Suprapubic skin (tissue), 4 donors: ENCODE data around the gene ZSWIM4. TPM values are rescaled to one million over a fixed set of nuclear protein-coding genes. Genes with fewer than 3 reads are reported as not detected.

Experiments used
- DNase-seq, 2 donors: peaks; one replicate each; pipeline ENCODE4 v3.0.0-alpha.2; 2019; ENCODE audit warnings: low spot score in 2 of 2
- H3K27ac ChIP-seq: fragments of 200-600 bp; sonication (generic); one replicate; pipeline ENCODE4 v1.5.1; 2019
- H3K27me3 ChIP-seq: fragments of 200-600 bp; sonication (generic); one replicate; pipeline ENCODE4 v1.5.1; 2019
- H3K36me3 ChIP-seq: fragments of 200-600 bp; sonication (generic); one replicate; pipeline ENCODE4 v1.5.1; 2019
- H3K4me1 ChIP-seq: fragments of 200-600 bp; sonication (generic); one replicate; pipeline ENCODE4 v1.5.1; 2019
- H3K4me3 ChIP-seq: fragments of 200-600 bp; sonication (generic); one replicate; pipeline ENCODE4 v1.5.1; 2019; ENCODE audit warnings: mild to moderate bottlenecking
- H3K9me3 ChIP-seq: fragments of 200-600 bp; sonication (generic); one replicate; pipeline ENCODE4 v1.5.1; 2019
- CTCF ChIP-seq, 2 donors: fragments of 200-600 bp in 1 of 2; fragments of 450-650 bp in 1 of 2; sonication (generic) in 1 of 2; IDR thresholded peaks; one replicate each; pipeline ENCODE4 v1.5.1; 2016 to 2019; ENCODE audit warnings: antibody characterized with exemption in 2 of 2, mild to moderate bottlenecking in 1 of 2, moderate library complexity in 1 of 2
- EP300 ChIP-seq: sonication (generic); formaldehyde crosslinking; IDR thresholded peaks from one replicate; pipeline ENCODE4 v1.6.1; 2017; ENCODE audit warnings: antibody characterized with exemption
- POLR2A ChIP-seq, 2 donors: fragments of 450-650 bp; IDR thresholded peaks; one replicate each; pipeline ENCODE4 v1.6.1; 2017; ENCODE audit warnings: antibody characterized with exemption in 2 of 2, mild to moderate bottlenecking in 2 of 2, moderate library complexity in 2 of 2
- POLR2AphosphoS5 ChIP-seq, 3 donors: sonication (generic); formaldehyde crosslinking; IDR thresholded peaks; one replicate each; pipeline ENCODE4 v1.6.1; 2017; ENCODE audit warnings: antibody characterized with exemption in 3 of 3
- WGBS: methylation state at CpG from one replicate; pipeline ENCODE4 v1.1.5; 2018; 5-methylcytosine and 5-hydroxymethylcytosine counted together
- total RNA-seq, 4 donors: library from RNA; depleted of rRNA; stranded (reverse); fragments of >200 nt; gene quantifications; one replicate each; pipeline ENCODE4 v1.1.0, GENCODE V29; 2016

The ZSWIM4 gene
- total RNA-seq, 4 donors from 2014 or later = 11.4 to 19.5 (median 16.3) TPM

GRCh38 chr19:13803038-13803437 lies 7.8 kb downstream of the ZSWIM4 start:
- DNase-seq = no peak
- no peaks in the 10 kb centered on the region for H3K9me3 ChIP-seq
- H3K36me3 ChIP-seq = peaks cover 8% of the 10 kb centered on the region
- H3K27ac ChIP-seq = no peak overlapping the region
- WGBS = 53% methylated on average over 4 of the region's 9 CpGs
- TF ChIP-seq CTCF (IDR thresholded peaks at IDR 0.05) = no peak
- no peak for TF ChIP-seq POLR2A (IDR thresholded peaks at IDR 0.05)
- TF ChIP-seq POLR2AphosphoS5 (IDR thresholded peaks at IDR 0.05) = no peak
- TF ChIP-seq EP300 = no peak
- H3K27me3 ChIP-seq = no peaks in the 10 kb centered on the region
- H3K4me1 ChIP-seq = peaks cover under 1% of the 10 kb centered on the region
- H3K4me3 ChIP-seq = no peak overlapping the region

GRCh38 chr19:13804830-13805683 lies 9.8 kb downstream of the ZSWIM4 start:
- Histone ChIP-seq H3K27ac (no peak overlapping the region), H3K36me3 (peaks cover 23% of the 10 kb centered on the region), H3K4me3 (no peak overlapping the region), H3K4me1 (no peaks in the 10 kb centered on the region), H3K9me3 (no peaks in the 10 kb centered on the region), H3K27me3 (no peaks in the 10 kb centered on the region)
- DNase-seq = no peak
- no peak for TF ChIP-seq POLR2AphosphoS5 (IDR thresholded peaks at IDR 0.05)
- TF ChIP-seq EP300 = no peak
- TF ChIP-seq POLR2A (IDR thresholded peaks at IDR 0.05) = no peak
- no peak for TF ChIP-seq CTCF (IDR thresholded peaks at IDR 0.05)
- 80% methylated on average over 35 of the region's 35 CpGs for WGBS

- Histone ChIP-seq H3K4me3 (no peak overlapping the region), H3K27me3 (no peaks in the 10 kb centered on the region), H3K4me1 (no peaks in the 10 kb centered on the region), H3K9me3 (no peaks in the 10 kb centered on the region), H3K27ac (no peak overlapping the region), H3K36me3 (peaks cover 40% of the 10 kb centered on the region)
- DNase-seq = no peak
- no peak for TF ChIP-seq POLR2AphosphoS5 (IDR thresholded peaks at IDR 0.05)
- no peak for TF ChIP-seq POLR2A (IDR thresholded peaks at IDR 0.05)
- TF ChIP-seq CTCF (IDR thresholded peaks at IDR 0.05) = no peak
- TF ChIP-seq EP300 = no peak
- WGBS = 93% methylated on average over 3 of the region's 3 CpGs
Observed at GRCh38 chr19:13806728-13807127, 11.5 kb downstream of the ZSWIM4 start.

- no peak for TF ChIP-seq EP300
- TF ChIP-seq POLR2AphosphoS5 (IDR thresholded peaks at IDR 0.05) = no peak
- no peak for TF ChIP-seq POLR2A (IDR thresholded peaks at IDR 0.05)
- TF ChIP-seq CTCF (IDR thresholded peaks at IDR 0.05) = no peak
- no peak overlapping the region for H3K27ac ChIP-seq
- H3K4me3 ChIP-seq = no peak overlapping the region
- H3K4me1 ChIP-seq = no peaks in the 10 kb centered on the region
- no peak for DNase-seq
- no peaks in the 10 kb centered on the region for H3K9me3 ChIP-seq
- WGBS = 93% methylated on average over 3 of the region's 3 CpGs
- H3K27me3 ChIP-seq = no peaks in the 10 kb centered on the region
- H3K36me3 ChIP-seq = peaks cover 40% of the 10 kb centered on the region
Observed at GRCh38 chr19:13807421-13808021, 12.3 kb downstream of the ZSWIM4 start.

GRCh38 chr19:13808856-13809255 lies 13.6 kb downstream of the ZSWIM4 start:
- TF ChIP-seq CTCF (IDR thresholded peaks at IDR 0.05) (no peak), EP300 (no peak), POLR2A (IDR thresholded peaks at IDR 0.05) (no peak), POLR2AphosphoS5 (IDR thresholded peaks at IDR 0.05) (no peak)
- 97% methylated on average over 20 of the region's 34 CpGs for WGBS

More at GRCh38 chr19:13808856-13809255, 13.6 kb downstream of the ZSWIM4 start:
- H3K9me3 ChIP-seq = no peaks in the 10 kb centered on the region
- H3K4me3 ChIP-seq = no peak overlapping the region
- no peaks in the 10 kb centered on the region for H3K27me3 ChIP-seq
- DNase-seq = no peak
- no peak overlapping the region for H3K27ac ChIP-seq
- no peaks in the 10 kb centered on the region for H3K4me1 ChIP-seq
- peaks cover 45% of the 10 kb centered on the region for H3K36me3 ChIP-seq
